Fibroblast of skin of right quadriceps (primary cell): Measurements from ENCODE around the gene QKI.
"Not testable (repeated sequence)": the region's sequence is repeated elsewhere in the genome, so short reads cannot be mapped to it uniquely, and the experiment has no call there.

Experiments
- DNase-seq: peaks from one replicate; pipeline ENCODE4 v3.0.0-alpha.2; 2013

The QKI gene

DNA sequence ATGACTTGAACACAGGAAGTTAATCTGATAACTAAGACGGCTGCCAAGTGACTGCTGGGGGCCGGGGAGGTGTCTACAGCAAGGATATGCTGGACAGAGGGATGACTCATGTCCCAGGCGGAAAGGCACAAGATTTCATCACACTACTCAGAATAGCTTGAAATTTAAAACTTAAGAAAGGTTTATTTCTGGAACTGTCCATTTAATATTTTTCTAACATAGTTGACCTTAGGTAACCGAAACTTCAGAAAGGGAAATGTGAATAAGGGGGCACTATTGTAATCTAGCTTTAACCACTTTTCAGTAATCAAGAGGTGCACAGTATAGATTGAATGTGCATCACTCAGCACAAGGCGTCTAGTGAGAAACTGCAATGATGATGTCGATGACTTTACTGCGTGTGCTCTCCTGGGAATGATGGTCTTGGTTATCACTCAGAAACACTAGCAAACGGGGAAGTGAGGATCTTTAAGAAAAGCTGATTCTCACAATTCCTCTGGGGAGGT, 171.5 kb downstream of the QKI start:
- DNase-seq: peak; percentile 85

DNA sequence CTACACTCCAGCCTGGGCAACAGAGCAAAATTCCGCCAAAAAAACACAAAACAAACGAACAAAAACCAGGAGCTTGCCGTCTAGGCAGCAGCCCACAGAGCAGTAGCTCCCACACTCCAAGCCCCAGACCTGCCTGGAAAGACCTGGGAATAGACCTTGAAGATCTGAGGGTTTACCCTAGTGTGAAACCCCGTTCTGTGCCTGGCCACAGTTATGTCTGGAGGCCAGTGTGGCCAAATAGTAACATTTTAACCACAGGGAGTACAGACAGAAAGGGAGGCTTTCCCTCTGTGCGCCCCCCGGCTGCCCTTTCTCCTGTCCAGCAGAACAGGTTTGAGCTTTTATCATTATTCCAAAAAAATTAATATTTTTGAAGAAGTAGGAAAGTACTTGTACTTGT, 172.4 kb downstream of the QKI start:
- no peak for DNase-seq

DNA sequence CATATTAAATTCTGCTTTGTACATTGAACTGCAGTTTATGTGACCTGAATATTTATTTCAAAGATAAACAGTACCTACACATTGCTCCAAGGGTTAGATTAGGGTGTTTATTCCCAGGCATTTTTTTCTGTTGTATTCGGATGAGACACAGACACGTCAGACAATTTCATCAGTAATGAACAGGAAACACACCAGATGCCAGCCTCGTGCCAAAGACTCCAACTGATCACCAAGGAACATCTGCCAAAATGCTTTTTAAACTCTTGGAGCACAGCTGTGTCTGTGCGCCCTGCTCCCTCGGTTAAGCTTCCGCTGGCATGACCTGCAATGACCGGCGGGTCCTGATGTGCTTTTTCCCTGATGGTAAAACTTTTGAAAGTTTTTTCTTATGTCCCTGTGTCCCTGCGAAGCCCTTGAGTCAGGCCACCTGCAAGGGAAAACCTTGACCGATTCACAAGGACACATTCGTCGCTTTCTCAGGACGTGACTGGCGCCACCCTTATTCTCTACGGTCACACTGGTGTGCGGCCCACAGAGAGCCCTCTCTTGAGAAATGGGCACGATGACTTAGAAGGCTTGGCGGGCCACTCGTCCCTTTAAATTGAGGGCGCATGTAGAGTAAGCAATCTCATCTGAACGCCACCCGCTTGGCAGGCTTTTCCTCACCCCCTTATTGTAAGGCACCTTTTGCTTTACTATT, 173.9 kb downstream of the QKI start:
- peak; percentile 62 for DNase-seq

DNA sequence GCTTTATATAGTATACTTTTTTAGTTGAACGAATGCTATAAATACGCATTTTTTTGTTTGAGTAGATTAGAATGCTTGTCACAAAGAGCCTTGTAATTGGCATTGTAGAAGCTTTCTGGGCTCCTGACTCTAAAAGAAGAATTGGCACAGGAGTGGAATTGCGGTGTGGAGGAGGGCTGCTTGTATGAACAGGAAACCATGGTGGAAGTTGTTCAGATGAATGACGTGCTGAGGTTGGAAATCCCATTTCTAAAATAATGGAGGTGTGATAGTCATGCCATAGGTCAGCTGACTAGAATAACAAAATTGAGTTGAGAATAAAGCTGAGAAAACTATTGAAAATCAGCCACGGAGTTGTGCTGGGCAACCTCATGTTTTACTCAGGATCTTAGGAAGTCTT, 174.9 kb downstream of the QKI start:
- DNase-seq: no peak

DNA sequence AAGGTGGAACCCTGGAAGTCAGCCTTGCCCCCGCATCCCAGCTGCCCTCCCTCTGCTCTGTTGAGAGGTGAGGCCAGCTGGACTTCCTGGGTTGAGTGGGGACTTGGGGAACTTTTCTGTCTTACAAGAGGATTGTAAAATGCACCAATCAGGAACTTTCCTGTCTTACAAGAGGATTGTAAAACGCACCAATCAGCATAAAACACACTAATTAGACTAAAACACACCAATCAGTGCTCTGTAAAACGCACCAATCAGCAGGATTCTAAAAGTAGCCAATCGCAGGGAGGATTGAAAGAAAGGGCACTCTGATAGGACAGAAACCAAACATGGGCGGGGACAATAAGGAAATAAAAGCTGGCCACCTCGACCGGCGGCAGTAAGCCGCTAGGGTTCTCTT, 175.6 kb downstream of the QKI start:
- DNase-seq: not testable (repeated sequence)

DNA sequence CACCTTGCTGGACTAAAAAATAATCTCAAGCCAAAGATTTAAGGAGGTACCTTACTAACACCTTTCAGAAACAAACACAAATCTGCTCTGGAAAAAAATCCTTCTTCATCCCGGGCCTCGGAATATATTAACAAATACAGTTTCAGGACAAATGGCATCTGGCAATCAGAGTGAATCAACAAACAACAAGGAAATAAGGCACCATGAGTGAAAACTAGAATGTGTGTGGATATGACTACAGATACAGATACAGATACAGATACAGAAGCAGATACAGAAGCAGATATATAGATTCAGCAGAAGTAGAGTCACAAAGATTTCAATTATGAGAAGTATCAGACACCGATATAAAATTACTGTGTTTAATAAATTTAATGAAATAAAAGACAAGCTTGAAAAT, 178.4 kb downstream of the QKI start:
- DNase-seq: no peak

DNA sequence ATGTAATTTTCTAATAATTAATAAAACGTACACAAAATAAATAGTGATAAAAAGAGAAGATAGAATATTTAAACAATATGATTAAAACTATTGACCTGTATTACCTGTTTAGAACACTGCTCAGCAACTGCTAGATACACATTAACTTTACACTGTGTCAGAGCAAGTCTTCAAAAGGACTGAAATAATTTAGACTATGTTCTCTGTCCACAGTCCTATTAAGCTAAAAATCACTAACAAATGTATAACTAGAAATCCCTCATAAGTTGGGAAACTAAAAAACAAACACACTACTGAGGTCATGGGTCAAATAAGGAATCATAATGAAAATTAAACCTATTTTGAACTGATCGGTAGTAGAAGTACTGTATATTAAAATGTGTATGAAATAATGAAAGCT, 181.7 kb downstream of the QKI start:
- DNase-seq: no peak

DNA sequence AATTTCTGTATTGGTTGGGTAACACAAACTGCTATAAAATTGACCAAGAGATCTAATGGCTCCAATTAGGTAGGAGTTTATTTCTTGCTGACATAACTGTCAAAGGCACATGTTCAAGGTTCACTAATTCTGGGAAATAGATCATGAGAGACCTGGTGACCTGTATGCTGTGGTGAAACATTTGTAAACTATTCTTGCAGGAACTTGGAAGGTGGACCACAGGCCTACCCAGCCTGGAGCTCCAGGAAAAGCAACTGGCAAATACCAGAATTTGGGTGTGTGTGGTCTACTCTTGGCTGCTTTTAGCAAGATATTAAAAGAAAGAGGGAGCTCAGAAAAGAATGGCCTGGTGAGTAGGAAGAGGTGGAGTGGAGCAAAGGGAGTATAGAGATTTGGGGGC, 184.6 kb downstream of the QKI start:
- no peak for DNase-seq

DNA sequence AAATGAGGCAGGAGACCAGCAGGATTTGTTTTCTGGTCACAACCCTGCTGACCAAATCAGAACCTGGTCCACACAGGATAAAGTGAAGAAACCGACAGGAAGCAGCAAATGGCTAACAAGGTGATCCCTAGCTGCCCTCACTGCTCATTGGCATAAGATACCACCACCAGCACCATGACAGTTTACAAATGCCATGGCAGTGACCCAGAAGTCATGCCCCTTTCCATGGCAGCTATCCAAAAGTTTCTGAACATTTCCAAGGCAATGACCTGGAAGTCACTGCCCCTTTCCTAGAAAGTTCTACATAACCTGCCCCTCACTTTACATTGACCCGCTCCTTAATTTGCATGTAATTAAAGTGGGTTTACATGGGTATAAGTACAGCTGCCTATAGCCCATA, 185.2 kb downstream of the QKI start:
- no peak for DNase-seq

DNA sequence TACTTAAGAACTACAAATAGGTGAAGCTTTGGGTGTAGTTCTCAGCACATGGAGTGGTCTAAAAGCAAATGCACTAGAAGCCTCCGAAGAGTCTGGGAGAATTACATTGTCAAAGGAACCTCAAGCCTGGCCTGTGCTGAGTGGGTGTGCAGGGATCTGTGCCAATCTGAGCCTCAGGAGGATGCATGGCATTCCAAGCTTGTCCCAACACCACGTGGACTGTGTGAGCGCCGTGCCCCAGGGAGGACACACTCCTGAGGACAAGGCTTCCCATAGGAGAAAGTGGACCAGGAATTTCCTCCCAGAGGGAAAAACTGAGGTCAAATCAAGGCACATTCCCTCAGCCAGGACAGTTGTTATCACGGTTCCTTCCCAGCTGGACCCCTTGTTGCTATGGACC, 185.8 kb downstream of the QKI start:
- DNase-seq: no peak

DNA sequence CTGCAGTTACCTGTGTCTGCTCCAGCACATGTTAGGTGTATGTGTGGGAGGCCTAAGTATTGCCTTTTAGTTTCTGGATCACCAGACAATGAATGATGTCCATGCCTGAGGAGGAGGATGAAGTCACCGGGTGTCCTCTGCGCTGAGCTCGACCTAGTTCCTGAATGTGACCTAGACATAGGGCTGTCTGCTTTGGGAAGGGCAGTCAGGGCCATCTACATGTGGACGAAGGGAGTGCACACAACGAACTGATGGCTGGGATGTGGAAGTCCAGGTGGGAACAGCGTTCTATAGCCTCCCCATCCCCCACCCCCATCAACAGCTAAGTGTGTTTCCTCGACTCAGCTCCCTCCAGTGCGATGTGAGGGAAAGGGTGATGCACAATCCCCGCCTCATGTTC, 186.3 kb downstream of the QKI start:
- no peak for DNase-seq

DNA sequence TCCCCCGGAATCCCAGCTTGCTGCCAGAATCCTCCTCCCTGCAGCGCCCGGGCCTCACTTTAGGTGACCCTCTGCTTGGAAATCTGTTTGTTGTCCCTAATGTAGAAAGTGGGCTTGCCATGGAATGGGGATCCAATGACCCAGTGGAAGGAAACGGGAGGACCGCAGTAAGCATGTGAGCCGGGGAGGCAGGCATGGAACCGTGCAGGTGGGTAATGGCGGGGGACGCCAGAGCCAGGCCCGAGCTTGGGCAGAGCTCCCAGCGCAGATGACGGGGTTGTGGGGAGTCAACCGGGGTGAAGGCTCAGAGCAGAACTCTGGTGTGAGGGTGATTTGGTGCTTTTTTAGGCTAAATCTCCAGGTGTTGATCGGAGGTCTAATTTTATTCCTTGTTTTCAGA, 188.3 kb downstream of the QKI start:
- DNase-seq: no peak

DNA sequence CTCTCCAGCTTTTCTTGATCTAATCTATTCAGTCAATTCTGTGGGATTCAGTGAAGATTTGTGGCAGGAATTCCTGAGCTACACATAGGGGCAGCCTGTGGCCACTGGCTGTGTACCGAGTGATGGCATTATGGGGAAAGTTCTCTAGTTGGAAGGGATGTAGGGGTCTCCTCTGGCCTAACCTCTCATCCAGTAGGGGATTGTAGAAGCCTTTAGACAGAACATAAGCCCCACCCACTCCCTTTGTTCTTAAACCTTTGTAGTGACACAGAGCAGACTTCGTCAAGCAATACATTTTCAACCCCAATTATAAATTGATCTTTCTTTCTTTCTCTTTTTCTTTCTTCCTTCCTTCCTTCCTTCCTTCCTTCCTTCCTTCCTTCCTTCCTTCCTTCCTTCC, 188.9 kb downstream of the QKI start:
- no peak for DNase-seq

DNA sequence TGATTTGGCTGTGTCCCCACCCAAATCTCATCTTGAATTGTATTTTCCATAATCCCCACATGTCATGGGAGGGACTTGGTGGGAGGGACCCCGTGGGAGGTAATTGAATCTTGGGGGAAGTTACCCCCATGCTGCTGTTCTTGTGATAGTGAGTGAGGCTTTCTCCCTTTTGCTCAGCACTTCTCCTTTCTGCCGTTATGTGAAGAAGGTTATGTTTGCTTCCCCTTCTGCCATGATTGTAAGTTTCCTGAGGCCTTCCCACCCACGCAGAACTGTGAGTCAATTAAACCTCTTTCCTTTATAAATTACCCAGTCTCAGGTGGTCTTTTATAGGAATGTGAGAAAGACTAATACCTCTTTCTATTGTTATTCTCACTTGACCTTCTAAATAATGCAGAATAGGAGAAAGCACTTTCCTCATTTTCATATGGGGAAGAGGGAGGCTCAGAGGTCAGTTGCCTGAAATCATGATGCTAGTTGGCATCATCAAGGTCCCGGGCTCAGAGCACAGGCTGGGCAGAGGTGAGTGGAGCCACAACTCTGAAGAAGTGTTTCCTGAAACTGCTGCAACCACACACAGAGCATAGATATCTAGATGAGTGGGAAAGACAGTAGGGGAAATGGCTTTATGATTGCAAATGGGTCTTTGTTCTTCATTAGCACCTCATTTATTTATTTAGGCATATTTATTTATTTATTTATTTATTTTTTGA, 191.0 kb downstream of the QKI start:
- DNase-seq: no peak

DNA sequence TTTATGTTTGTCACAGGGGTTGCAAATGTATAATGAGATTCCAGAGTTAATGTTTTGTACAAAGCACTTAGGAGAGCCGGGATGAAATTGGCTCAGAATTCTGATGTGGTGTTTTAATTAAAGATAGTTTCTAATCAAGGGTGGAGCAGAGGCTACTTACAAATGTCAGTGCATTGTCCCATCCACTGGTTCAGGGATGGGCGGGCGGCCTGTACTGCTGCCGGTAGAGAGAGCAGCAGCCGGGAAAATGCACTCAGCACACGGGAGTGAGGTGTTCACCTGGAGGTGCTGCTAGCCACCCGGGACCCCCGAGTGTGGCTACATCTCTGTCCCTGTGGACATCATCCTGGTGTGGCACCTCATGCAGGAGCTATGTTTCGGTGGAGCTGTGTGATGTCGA, 193.3 kb downstream of the QKI start:
- DNase-seq: no peak

DNA sequence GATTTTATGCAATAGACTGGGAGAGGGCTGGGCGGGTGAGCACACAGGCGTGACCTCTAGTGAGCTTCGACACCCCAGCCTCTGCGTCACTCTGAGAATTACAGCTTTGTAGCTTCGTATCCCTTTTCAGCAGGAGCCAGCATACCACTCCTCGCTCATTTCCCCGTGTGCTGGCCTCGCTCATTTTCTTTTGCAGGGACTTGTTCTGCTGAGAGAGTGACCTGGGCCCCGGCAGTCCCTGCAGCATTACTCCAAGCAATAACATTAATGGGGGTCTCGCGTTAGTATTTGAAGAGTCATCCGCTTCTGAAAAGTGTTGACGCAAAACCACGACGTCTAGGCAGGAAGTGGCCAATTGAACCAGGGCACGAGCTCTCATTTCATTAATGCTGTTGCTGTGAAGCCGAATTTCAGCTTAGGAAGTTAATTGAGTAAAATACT, 193.7 kb downstream of the QKI start:
- DNase-seq: peak; percentile 8

DNA sequence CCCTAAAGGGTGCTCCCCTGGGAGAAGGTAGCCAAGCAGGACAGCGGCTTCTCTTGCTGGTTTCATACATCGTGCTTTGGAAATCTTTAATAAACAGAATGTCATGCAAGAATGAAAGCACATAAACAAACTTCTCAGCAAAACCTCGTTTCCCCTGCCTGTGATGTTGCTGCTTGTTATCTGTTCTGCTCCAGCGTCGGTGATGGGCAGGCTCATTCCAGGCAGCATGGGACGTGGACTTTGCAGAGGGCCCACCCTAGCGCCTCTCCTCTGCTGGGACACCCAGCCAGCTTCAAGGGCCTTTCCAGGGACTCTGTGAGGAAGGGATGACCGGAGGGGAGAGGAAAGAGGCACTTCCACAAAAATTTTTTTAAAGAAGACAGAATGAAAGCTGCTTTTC, 197.7 kb downstream of the QKI start:
- no peak for DNase-seq

DNA sequence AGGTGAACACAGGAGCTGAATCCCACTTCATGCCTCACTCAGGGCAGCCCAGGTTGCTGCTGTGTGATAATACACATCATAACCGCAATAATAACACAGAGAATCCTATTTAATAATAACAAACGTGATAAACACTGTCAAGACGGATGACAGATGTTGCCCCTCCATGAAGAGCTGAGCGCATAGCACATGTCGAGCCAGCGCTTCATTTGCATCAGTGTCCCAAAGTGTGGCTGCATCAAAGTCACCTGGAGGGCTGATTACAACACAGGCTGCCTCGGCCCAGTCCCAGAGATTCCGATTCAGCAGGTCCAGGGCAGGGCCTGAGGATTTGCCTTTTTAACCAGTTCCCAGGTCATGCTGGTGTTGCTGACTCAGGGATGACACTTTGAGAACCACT, 198.5 kb downstream of the QKI start:
- no peak for DNase-seq

DNA sequence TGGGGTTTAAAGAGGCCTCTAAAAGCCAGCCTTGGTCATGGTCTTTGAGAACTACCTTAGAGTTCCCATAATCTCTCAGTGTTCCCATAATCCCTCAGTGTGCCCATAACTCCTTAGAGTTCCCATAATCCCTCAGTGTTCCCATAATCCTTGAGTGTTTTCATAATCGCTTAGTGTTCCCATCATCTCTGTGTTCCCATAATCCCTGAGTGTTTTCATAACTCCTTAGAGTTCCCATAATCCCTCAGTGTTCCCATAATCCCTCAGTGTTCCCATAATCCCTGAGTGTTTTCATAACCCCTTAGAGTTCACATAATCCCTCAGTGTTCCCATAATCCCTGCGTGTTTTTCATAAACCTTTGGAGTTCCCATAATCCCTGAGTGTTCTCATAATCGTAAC, 199.2 kb downstream of the QKI start:
- DNase-seq: no peak

DNA sequence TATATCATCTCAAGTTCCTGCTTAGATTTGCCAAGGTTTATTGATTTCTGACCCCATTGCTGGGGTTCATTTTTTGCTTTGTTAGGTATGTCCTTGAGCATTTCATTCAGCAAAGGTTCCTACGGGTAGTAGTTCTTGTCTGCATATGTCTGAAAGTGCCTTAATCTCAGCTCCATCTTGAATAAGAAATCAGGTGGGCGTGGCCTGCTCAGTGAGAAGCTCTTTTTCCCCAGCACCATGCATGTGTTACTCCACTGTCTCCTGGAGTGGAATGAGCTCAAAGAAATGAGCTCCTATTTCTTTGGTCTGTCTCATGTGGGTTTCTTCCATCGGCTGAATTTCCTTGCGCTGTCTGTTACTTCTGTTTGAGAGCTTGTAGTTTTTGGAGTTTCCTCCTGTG, 201.9 kb downstream of the QKI start:
- DNase-seq: no peak

DNA sequence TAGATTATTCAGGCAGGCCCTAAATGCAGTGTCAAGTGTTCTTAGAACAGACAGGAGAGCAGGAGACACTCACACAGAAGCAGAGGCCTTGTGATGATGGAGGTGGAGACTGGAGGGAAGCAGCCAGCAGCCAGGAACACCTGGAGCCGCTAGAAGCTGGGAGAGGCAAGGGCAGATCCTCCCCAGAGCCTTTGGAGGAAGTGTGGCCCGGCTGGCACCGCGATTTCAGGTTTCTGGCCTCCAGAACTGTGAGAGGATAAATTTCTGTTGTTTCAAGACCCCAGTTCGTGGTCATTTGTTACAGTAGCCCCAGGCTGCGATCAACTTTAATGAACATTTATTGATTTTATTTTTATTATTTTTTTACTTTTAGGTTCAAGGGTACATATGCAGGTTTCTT, 203.0 kb downstream of the QKI start:
- no peak for DNase-seq

DNA sequence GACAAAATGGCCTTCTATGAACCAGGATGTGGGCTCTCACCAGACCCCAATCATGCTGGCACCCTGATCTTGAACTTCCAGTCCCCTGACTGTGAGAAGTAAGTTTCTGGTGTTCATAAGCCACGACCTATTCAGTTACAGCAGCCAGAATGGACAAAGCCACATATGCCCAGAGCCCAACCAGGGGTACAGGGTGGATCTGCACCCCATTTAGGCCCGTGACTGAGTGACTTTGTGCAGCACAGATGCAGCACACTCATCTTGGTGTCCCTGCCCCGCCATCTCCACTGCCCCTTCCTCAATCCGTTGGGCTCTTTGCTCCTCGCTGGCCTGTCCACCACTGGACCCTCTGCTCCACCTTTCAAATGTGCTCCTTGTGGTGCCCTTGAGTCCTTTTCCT, 205.6 kb downstream of the QKI start:
- no peak for DNase-seq

DNA sequence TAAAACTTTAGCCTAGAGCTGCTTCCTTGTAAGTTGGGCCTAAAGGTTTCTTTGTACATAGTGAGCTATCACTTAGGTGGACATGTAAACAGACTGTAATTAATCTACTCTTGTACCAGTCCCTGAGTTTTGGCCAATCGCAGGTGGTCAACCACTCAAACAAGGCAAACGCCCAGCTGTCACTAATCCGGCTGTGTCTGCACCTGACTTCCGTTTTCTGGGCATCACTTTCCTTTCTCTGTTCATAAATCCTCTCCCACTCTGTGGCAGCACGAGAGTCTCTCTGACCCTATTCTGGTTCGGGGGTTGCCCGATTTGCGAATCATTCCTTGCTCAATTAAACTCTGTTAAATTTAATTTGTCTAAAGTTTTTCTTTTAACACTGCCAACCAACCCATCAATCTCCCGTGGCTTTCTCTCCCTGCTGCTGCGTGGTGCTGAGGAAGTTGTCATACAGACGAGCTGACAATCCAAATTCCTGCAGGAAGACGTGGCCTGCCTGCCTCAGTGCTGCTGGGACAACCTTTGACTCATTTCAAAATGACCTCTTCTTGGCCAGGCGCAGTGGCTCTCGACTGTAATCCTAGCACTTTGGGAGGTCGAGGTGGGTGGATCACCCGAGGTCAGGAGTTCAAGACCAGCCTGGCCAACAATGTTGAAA, 206.3 kb downstream of the QKI start:
- DNase-seq: no peak

DNA sequence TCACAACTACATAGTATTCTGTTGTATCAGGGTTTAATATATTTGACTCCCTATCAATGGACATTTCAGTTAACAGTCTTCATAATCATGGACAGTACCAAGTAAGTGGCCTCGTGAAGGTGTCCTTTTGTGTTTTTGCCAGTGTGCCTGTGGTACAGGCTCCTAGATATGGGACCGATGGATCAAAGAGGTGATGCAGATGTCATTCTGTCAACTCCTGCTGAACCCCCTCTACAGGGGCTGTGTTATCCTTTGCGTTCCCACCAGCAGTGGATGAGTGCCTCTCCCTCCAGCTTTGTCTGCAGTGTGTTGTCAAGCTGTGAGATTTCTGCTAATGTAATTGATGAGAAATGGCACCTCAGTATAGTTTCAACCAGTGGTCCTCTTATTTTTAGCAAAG, 210.7 kb downstream of the QKI start:
- DNase-seq: no peak
